ENCODE data around the gene C16orf78. TPM values are rescaled to one million over a fixed set of nuclear protein-coding genes. Genes with fewer than 3 reads are reported as not detected.

C16orf78 gene
- polyA plus RNA-seq, 1 donor: not detected

GRCh38 chr16:49398761-49399160, 25.2 kb downstream of the C16orf78 start:
- DNase-seq: no peak

- no peak for DNase-seq
Observed at GRCh38 chr16:49399594-49400364, 26.2 kb downstream of the C16orf78 start.

DNA sequence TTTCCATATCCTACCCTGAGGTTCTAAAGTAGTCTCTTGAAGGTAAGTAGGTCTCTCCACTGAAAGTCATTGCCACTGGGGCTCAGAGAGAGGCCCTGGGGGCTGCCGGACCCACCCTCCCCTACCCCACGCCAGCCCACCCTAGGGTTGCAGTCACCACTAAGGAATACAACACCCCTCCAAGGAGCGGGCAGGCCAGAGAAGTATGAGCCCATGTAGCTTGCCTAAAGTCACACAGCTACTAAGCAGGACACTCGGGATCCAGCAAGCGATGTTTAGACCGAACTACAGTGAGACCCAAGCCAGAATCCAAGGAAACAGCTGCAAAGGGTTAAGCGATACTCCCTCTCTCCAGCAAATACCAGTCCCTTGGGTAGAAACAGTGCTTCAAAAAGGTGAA, 27.0 kb downstream of the C16orf78 start:
- DNase-seq: no peak

GRCh38 chr16:49405123-49405522, 31.5 kb downstream of the C16orf78 start:
- no peak for DNase-seq

DNA sequence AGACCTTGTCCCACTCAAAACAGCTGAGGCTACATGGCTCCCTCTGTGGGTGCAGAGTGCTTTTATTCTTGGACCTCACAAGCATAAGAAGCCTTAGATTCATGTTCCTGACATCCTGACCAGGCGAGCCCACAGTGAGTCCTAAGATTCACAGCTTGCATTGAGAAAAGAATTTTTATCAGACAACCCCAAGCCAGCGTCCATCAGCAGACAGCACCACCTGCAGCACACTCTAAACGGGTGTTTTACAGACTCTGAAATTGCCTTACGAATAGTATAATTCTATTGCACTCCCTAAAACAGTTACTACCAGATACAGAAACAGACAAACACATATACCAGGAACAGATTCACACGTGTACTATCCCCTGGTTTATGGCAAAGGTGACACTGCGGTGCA, 31.9 kb downstream of the C16orf78 start:
- no peak for DNase-seq

DNA sequence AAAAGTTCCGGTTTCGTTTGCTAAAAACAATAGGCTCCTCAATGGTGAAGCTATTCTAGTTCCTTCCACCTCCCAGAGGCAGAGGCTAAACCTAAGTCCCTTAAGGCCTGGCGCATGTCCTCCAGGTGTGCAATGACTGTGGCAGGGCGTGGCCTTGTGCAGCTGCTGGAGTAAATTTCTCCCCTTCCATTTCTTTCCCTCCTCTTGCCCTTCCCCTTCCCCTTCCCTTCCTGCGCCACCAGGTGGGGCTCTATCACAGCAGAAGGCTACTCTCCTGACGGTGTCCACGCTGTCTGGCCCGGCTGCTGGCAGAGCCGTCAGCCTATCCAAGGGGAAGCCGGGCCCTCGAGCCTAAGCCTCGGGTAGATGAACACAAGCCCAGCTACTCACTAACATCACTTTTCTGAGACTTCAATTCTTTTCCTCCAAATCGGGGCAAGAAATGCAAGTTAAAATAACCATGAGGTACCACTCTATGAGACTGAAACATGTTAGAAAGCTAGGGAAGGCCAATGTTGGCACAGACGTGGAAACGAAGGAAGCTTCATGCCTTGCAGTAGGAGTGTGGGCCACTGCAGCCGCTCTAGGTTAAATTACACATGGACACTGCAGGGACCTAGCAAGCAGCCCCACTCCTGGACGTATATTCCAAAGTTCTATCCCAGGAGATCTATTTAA, 34.4 kb downstream of the C16orf78 start:
- peak; percentile 88 for DNase-seq

DNA sequence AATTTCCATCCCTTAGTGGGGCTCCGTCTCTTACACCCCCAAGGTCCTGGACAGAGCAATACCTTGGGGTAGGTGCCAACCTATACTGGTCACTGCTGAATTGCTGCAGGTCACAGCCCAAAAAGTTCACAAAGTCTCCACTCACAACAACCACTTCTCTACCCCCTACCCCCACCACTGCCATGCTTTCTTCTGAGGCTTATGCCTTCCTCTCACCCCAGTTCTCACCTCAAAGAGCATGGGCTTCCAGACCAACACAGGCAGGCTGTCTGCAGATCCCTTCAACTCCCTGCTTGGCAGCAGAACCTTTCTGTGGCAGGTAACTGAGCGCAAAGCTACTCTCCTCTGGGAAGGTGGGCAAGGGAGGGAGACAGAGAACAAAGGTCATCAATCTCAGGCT, 35.5 kb downstream of the C16orf78 start:
- DNase-seq: no peak

DNA sequence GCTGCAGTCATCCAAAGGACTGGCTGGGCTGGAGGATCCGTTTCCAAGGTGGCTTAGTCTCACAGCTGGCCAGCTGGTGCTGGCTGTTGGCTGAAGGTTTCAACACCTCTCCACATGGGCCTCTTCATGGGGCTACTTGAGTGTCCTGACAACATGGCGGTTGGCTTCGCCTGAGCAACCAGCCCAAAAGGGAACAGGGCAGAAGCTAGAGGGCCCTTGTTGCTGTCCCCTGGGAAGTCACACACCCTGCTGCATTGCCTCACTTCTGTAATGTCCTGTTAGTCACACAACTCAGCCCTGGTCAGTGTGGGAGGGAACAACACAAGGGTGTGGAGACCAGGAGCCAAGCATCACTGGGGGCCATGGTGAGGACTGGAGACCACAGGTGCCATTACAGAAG, 36.6 kb downstream of the C16orf78 start:
- no peak for DNase-seq

DNA sequence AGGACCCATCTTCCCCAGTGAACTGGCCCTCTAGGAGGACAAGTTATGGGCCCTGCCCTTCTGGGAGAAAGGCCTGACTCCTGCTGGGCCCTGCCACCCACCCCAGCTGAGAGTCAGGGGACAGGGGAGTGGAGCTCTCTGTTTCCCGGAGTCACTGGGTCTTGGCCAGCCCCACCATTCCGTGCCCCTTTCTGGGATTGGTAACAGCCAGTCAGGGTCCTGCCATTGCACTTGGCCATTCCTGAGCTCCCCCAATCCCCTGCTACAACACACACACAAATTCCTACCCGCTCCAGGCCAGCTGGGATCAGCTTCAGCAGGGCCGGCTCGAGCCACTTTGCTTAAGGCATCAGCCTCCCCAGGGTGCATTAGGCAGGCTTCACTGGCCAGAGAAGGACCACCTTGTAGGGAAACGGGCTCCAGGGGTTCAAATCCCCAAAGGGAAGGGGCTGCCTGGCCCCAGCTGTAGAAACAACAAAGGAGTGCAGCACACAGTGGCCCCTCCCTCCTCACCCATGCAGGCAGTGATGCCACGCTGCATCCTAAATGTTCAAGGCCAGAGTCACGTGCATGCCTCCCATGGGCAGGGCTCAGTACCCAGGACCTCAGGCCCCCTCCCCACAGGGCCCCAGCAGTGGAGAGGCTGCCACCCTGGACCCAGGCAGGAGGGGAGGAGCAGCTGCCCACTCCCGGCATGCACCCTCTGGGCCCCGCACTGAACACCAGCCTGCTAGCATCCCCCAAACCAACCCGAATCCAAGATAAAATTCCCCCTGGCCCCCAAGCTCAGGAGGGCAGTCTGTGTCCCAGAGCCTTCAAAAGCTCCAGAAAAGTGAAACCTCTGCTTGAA, 37.7 kb downstream of the C16orf78 start:
- DNase-seq: no peak

DNA sequence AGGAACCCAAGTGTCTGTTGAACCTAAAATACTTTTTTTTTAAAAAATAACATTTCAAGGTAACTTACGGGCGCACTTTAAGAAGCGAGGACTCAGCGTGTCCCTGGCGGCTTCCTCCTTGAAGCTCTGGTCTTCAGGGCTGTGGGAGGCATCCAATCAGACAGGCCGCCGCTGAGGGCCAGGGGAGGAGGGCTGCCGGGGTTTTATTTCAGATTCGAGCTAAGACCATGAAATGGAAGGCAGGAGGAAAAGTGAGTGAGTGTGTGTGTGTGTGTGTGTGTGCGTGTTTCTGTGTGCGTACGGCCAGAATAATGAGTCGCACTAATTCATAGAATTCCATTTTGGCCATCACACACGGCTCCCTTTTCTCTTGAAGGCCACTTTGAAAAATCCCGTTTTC, 41.1 kb downstream of the C16orf78 start:
- DNase-seq: no peak

GRCh38 chr16:49415083-49415482, 41.5 kb downstream of the C16orf78 start:
- DNase-seq: no peak

- no peak for DNase-seq
Observed at GRCh38 chr16:49416001-49416675, 42.5 kb downstream of the C16orf78 start.

DNA sequence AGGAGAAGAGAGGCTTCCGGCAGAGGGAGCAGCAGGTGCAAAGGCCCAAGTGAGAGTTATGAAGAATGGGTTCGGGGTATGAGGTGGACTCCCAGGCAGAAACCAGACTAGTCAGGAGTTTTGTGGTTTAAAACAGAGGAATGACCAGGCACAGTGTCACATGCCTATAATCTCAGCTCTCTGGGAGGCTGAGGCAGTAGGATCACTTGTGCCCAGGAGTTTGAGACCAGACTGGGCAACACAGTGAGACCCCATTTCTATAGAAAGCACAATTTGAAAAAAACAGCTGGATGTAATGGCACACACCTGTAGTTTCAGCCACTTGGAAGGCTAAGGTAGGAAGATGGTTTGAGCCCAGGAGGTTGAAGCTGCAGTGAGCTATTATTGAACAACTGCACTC, 43.8 kb downstream of the C16orf78 start:
- DNase-seq: no peak

DNA sequence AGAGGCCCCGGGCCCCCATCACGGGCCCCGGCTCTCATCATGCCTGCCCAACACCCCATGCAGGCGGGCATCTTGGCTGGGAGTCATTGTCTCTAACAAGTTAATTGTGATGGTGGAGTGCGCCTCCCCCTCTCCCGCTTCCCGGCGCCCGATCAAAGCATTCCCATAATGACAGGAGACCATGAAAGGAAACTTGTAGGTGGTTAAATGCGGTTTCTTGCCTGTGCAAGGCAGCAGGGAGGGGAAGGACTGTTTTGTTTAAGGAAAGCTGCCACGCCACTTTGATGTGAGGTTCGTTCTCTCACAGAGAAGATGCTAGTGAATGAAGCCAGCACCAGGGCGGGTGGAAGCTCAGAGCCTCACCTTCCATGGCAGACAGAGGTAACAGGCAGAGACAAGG, 45.4 kb downstream of the C16orf78 start:
- DNase-seq: no peak

DNA sequence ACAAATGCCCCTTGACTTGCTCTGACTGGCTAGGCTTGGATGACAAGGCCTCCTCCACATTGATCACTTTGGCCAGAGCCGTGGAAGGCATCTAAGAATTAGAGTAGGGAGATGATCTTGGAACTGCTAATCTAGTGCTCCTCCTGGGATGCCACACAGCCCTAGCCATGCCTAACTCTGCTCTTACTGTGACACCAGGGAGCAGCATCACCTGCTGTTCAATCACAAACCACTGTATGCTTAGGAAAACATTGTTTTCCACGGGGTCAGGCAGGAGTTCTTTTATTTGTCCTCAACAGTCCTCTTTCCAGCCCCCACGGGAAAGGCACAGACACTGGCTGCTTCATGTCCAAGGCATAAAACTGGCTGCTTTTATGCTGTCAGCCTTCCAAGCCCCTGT, 46.3 kb downstream of the C16orf78 start:
- no peak for DNase-seq

- DNase-seq: no peak
Observed at GRCh38 chr16:49422896-49423295, 49.3 kb downstream of the C16orf78 start.

GRCh38 chr16:49424961-49425360, 51.4 kb downstream of the C16orf78 start:
- no peak for DNase-seq

DNA sequence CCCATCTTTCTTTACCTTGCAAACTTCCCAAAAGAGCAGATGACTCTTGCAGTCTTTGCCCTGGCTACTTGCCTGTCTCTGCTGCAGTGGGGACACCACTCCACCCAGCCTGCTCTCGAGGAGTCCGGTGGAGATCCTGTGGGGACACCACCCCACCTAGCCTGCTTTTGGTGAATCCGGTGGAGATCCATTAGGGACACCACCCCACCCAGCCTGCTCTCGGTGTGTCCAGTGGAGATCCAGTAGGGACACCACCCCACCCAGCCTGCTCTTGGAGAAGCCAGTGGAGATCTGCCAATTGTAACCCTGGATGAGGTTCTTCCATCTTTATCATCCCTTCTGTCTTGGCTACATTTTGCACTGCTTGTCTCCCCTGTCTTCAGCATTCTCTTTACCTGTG, 54.2 kb downstream of the C16orf78 start:
- DNase-seq: no peak

DNA sequence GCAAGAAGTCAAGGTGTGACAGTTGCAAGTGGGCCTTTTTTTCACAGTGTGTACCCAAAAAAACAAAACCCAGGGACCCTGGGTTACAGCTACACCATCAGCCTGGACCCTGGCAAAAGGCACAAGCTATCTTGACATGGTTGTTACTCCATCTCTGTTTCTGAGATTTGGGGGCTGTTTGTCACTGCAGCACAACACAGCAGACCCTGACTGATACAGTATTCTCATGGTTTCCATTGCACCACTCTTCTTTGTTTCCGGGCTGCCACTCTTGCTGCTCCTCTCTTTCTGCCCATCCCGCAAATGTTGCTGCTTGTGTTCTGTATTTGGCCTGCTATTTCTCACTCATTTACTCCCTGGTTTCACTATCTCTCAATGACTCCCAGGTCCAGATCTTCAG, 55.2 kb downstream of the C16orf78 start:
- no peak for DNase-seq

DNA sequence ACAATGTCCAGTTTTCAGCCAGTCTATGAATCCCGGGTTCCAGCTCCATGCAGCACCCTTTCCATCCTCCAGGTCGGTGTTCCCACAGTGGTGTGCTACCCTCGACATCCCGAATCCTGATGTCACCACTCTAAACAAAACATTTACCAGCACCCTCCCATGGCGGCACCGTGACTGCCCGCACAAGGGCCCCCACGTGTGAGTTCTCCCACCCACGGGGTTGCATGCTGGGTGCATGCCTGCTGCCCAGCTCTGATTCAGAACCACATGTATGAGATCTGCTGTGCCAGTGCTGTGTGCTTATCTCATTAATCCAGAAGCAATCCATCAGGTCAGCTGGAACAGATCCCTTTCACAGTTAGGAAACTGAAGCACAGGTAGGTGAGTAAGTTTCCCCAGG, 57.4 kb downstream of the C16orf78 start:
- DNase-seq: no peak

DNA sequence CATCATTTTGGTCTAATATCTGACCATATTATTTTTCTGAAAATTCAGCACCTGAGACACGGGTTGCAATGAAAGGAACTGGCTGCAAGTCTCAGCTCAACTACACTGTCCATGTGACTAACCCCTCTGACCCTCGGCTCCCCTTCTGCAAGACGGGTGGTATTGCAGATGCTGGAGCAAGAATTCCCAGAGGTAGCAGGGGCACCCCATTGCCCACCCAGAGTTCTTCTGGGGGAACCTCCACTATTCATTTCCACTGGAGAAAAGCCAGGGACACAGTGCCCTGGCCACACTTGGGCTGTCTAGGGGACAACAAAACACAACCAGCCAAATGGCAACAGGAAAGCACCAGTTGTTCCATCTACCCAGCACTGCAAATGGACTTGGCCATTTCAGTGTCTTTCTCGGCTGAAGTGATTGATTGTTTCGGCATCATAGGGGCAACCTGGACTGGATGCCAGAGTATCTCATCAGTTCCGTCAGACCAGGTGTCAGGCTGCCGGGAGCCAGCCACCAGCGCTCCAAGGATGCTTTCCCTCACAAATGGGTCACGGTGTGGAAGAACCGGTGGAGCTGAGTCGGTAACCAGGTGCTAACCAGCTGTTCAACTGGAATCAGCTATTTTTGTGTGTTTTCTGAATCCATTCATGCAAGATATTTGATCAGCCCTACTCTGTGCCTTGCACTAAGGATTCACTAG, 58.1 kb downstream of the C16orf78 start:
- DNase-seq: no peak

GRCh38 chr16:49434733-49435132, 61.1 kb downstream of the C16orf78 start:
- no peak for DNase-seq

Data from hindlimb muscle (tissue), 1 donor.